H9 (cell line): ENCODE data around the gene SRL. TPM values are rescaled to one million over a fixed set of nuclear protein-coding genes. Genes with fewer than 3 reads are reported as not detected.

Experiments
- DNase-seq: peaks from one replicate; pipeline ENCODE4 v3.0.0-alpha.2; 2017
- H2AFZ ChIP-seq: one replicate; pipeline ENCODE4 v1.6.1; 2013; ENCODE audit warnings: mild to moderate bottlenecking, low read length, control low read depth, moderate library complexity
- H2AK5ac ChIP-seq: 2 replicates; pipeline ENCODE4 v1.6.1; 2013; ENCODE audit warnings: low read length, control low read depth, mixed read lengths; ENCODE audit not compliant: insufficient read length
- H2BK120ac ChIP-seq: one replicate; pipeline ENCODE4 v1.6.1; 2013; ENCODE audit warnings: low read depth, mild to moderate bottlenecking, low read length, control low read depth, inconsistent platforms; ENCODE audit not compliant: poor library complexity, severe bottlenecking
- H2BK12ac ChIP-seq: 2 replicates; pipeline ENCODE4 v1.6.1; 2013; ENCODE audit warnings: low read length, control low read depth, mixed read lengths, low read depth; ENCODE audit not compliant: insufficient read length
- H2BK15ac ChIP-seq: 2 replicates; pipeline ENCODE4 v1.6.1; 2013; ENCODE audit warnings: low read depth, low read length, control low read depth
- H2BK20ac ChIP-seq: one replicate; pipeline ENCODE4 v1.6.1; 2013; ENCODE audit warnings: low read depth, mild to moderate bottlenecking, low read length, control low read depth, inconsistent platforms; ENCODE audit not compliant: poor library complexity, severe bottlenecking
- H2BK5ac ChIP-seq: 2 replicates; pipeline ENCODE4 v1.6.1; 2013; ENCODE audit warnings: low read length, control low read depth, mixed read lengths; ENCODE audit not compliant: insufficient read length
- H3K14ac ChIP-seq: 2 replicates; pipeline ENCODE4 v1.6.1; 2013; ENCODE audit warnings: low read length, control low read depth; ENCODE audit not compliant: insufficient read depth
- H3K18ac ChIP-seq: 2 replicates; pipeline ENCODE4 v1.6.1; 2013; ENCODE audit warnings: low read depth, mild to moderate bottlenecking, mixed read lengths, low read length, control low read depth; ENCODE audit not compliant: insufficient read length
- H3K23ac ChIP-seq: 2 replicates; pipeline ENCODE4 v1.6.1; 2013; ENCODE audit warnings: low read length, control low read depth, mixed read lengths, low read depth; ENCODE audit not compliant: insufficient read length
- H3K23me2 ChIP-seq: 2 replicates; pipeline ENCODE4 v1.6.1; 2013; ENCODE audit warnings: low read depth, mild to moderate bottlenecking, mixed read lengths, low read length, control low read depth; ENCODE audit not compliant: insufficient read length, poor library complexity, severe bottlenecking
- H3K27ac ChIP-seq: 2 replicates; pipeline ENCODE4 v1.5.1; 2013; ENCODE audit warnings: low read length, control low read depth, mixed read lengths, low read depth; ENCODE audit not compliant: insufficient read length
- H3K27me3 ChIP-seq: 2 replicates; pipeline ENCODE4 v1.6.1; 2013; ENCODE audit warnings: low read length, control low read depth, inconsistent platforms; ENCODE audit not compliant: insufficient read depth
- H3K4ac ChIP-seq: 2 replicates; pipeline ENCODE4 v1.6.1; 2013; ENCODE audit warnings: low read depth, mild to moderate bottlenecking, control low read depth, inconsistent platforms, low read length, moderate library complexity
- H3K4me1 ChIP-seq: 2 replicates; pipeline ENCODE4 v1.6.1; 2013; ENCODE audit warnings: low read length, control low read depth, inconsistent platforms; ENCODE audit not compliant: insufficient read depth
- H3K4me2 ChIP-seq: 2 replicates; pipeline ENCODE4 v1.6.1; 2013; ENCODE audit warnings: low read length, control low read depth, mixed read lengths; ENCODE audit not compliant: insufficient read length, insufficient read depth
- H3K56ac ChIP-seq: 2 replicates; pipeline ENCODE4 v1.6.1; 2013; ENCODE audit warnings: low read depth, mild to moderate bottlenecking, mixed read lengths, low read length, control low read depth; ENCODE audit not compliant: insufficient read length
- H3K79me1 ChIP-seq: 2 replicates; pipeline ENCODE4 v1.6.1; 2013; ENCODE audit warnings: low read depth, mild to moderate bottlenecking, moderate library complexity, low read length, control low read depth, inconsistent platforms; ENCODE audit not compliant: insufficient read depth, poor library complexity, severe bottlenecking
- H3K79me2 ChIP-seq: 2 replicates; pipeline ENCODE4 v1.6.1; 2013; ENCODE audit warnings: low read length, control low read depth, inconsistent platforms; ENCODE audit not compliant: insufficient read depth
- H3K9ac ChIP-seq: 2 replicates; pipeline ENCODE4 v1.6.1; 2013; ENCODE audit warnings: low read length, control low read depth, mixed read lengths; ENCODE audit not compliant: insufficient read length; ENCODE audit errors: extremely low read depth
- H3K9me3 ChIP-seq: one replicate; pipeline ENCODE4 v1.6.1; 2013; ENCODE audit warnings: low read depth, low read length, inconsistent platforms; ENCODE audit not compliant: control insufficient read depth
- H3T11ph ChIP-seq: one replicate; pipeline ENCODE4 v1.6.1; 2013; ENCODE audit warnings: mild to moderate bottlenecking, low read length, control low read depth, inconsistent platforms
- H4K20me1 ChIP-seq: one replicate; pipeline ENCODE4 v1.6.1; 2013; ENCODE audit not compliant: control insufficient read depth, insufficient read length, insufficient read depth
- H4K5ac ChIP-seq: 2 replicates; pipeline ENCODE4 v1.6.1; 2013; ENCODE audit warnings: low read depth, mild to moderate bottlenecking, mixed read lengths, low read length, control low read depth; ENCODE audit not compliant: insufficient read length
- H4K8ac ChIP-seq: replicated peaks from 2 replicates; pipeline ENCODE4 v1.6.1; 2013; ENCODE audit warnings: low read length, control low read depth, mixed read lengths, low read depth; ENCODE audit not compliant: insufficient read length
- H4K91ac ChIP-seq: 2 replicates; pipeline ENCODE4 v1.6.1; 2013; ENCODE audit warnings: low read depth, mild to moderate bottlenecking, moderate library complexity, mixed read lengths, low read length, control low read depth; ENCODE audit not compliant: insufficient read length
- H3K27ac Mint-ChIP-seq, 3 experiments: 2 replicates in 2 of 3; 3 replicates in 1 of 3; pipeline ENCODE4 v1.8.0; 2020 to 2021; ENCODE audit warnings: mixed read lengths in 3 of 3, mild to moderate bottlenecking in 1 of 3, moderate library complexity in 1 of 3
- H3K27me3 Mint-ChIP-seq: 2 replicates; pipeline ENCODE4 v1.8.0; 2021; ENCODE audit warnings: low read depth, mild to moderate bottlenecking, moderate library complexity, mixed read lengths
- H3K36me3 Mint-ChIP-seq, 3 experiments: 2 replicates in 2 of 3; 3 replicates in 1 of 3; pipeline ENCODE4 v1.8.0; 2020 to 2021; ENCODE audit warnings: low read depth in 3 of 3, mixed read lengths in 3 of 3; ENCODE audit not compliant: insufficient read depth in 1 of 3
- H3K4me1 Mint-ChIP-seq, 2 experiments: 2 replicates each; pipeline ENCODE4 v1.8.0; 2020; ENCODE audit warnings: mixed read lengths in 2 of 2
- H3K4me3 Mint-ChIP-seq, 2 experiments: 2 replicates in 1 of 2; 3 replicates in 1 of 2; pipeline ENCODE4 v1.8.0; 2020 to 2021; ENCODE audit warnings: mild to moderate bottlenecking in 2 of 2, mixed read lengths in 2 of 2, moderate library complexity in 1 of 2
- H3K9me3 Mint-ChIP-seq, 2 experiments: 2 replicates in 1 of 2; 3 replicates in 1 of 2; pipeline ENCODE4 v1.8.0; 2020; ENCODE audit warnings: mild to moderate bottlenecking in 2 of 2, mixed read lengths in 2 of 2, moderate library complexity in 1 of 2
- CTCF ChIP-seq: fragments of 200-600 bp; sonication (generic); conservative IDR thresholded peaks from 3 replicates; pipeline ENCODE4 v1.8.0; 2021; ENCODE audit warnings: antibody characterized with exemption, mild to moderate bottlenecking
- WGBS: extraction: QIAGEN DNeasy Blood & Tissue Kit; methylation state at CpG from one replicate; pipeline ENCODE4 v1.1.7; 2013; ENCODE audit warnings: missing lambda C conversion rate, low lambda C conversion rate, mixed read lengths; ENCODE audit not compliant: insufficient read length; ENCODE audit errors: extremely low coverage; 5-methylcytosine and 5-hydroxymethylcytosine counted together
- total RNA-seq: library from RNA; stranded (reverse); gene quantifications from 2 replicates; pipeline ENCODE4 v1.2.1, GENCODE V29; 2021

SRL gene
- total RNA-seq, 1 experiment from 2014 or later: not detected

GRCh38 chr16:4147236-4147635 lies 94.6 kb downstream of the SRL start:
- no peak overlapping the region for H2BK120ac ChIP-seq
- no peak overlapping the region for H2BK20ac ChIP-seq
- no peak overlapping the region for H3K4me2 ChIP-seq
- no peak overlapping the region for H2BK12ac ChIP-seq
- H2BK15ac ChIP-seq: no peak overlapping the region
- H4K20me1 ChIP-seq: no peaks in the 10 kb centered on the region
- H3K9me3 ChIP-seq: no peaks in the 10 kb centered on the region
- H4K5ac ChIP-seq: no peak overlapping the region
- Mint-ChIP-seq H3K27me3 (peaks cover 2% of the 10 kb centered on the region; the same call in 1 of the 2 replicates), H3K27ac (no peak overlapping the region), H3K4me3 (no peak overlapping the region), H3K9me3 (no peaks in the 10 kb centered on the region; a peak in 1 of 5 replicates), H3K4me1 (peaks cover 0 to 3% of the 10 kb centered on the region in 2 experiments; a peak in 1 of 4 replicates), H3K36me3 (no peaks in the 10 kb centered on the region)
- no peak overlapping the region for H2AK5ac ChIP-seq
- H3K56ac ChIP-seq: no peak overlapping the region
- TF ChIP-seq CTCF: no peak
- H2AFZ ChIP-seq: no peak overlapping the region
- H3K27me3 ChIP-seq: no peaks in the 10 kb centered on the region
- no peak overlapping the region for H2BK5ac ChIP-seq
- no CpG with 5 or more reads among the region's 10 CpGs for WGBS
- H3K9ac ChIP-seq: no peak overlapping the region
- no peaks in the 10 kb centered on the region for H3K23me2 ChIP-seq
- H3T11ph ChIP-seq: no peak overlapping the region
- no peak overlapping the region for H3K18ac ChIP-seq
- no peak overlapping the region for H3K4ac ChIP-seq
- H3K79me2 ChIP-seq: no peaks in the 10 kb centered on the region
- H4K91ac ChIP-seq: no peak overlapping the region
- no peak overlapping the region for H3K27ac ChIP-seq
- no peak overlapping the region for H3K14ac ChIP-seq
- H3K4me1 ChIP-seq: no peaks in the 10 kb centered on the region
- no peaks in the 10 kb centered on the region for H3K79me1 ChIP-seq
- no peak overlapping the region for H3K23ac ChIP-seq
- no peak overlapping the region for H4K8ac ChIP-seq
- DNase-seq: no peak
